ENCODE results near the gene PDE11A. TPM values are rescaled to one million over a fixed set of nuclear protein-coding genes. Genes with fewer than 3 reads are reported as not detected.
A peak's percentile ranks its signal among the peaks of the same experiment; 100 is the strongest.

The PDE11A gene
- total RNA-seq, 4 donors from 2014 or later, result under 0.01 to 0.58 (median under 0.01) TPM; not detected in 1

DNA sequence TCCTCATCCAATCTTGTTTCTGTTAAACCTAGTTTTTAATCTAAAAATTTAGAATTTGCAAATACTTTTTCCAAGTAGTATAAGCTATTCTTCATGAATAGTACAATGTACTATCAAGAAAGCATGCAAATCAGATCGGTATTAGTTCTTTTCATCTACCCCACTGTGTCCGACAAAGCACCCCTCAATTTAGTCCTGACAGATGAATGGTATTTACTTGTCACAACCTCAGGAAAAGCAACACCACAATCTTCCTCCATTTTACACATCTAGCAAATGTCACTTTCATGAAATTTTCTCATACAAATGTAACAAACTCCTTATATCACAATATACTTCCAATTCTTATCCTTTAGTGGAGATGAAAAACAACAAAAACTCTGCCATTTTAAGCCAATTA is 163.8 kb downstream of the PDE11A start:
- 94% methylated on average over 2 of the region's 2 CpGs for WGBS
- no peak for TF ChIP-seq EP300 (IDR thresholded peaks at IDR 0.05)
- TF ChIP-seq POLR2AphosphoS5 (IDR thresholded peaks at IDR 0.05), result no peak
- no peak for TF ChIP-seq POLR2A (IDR thresholded peaks at IDR 0.05; ENCODE audit: low read depth)
- TF ChIP-seq, protein P1, sequence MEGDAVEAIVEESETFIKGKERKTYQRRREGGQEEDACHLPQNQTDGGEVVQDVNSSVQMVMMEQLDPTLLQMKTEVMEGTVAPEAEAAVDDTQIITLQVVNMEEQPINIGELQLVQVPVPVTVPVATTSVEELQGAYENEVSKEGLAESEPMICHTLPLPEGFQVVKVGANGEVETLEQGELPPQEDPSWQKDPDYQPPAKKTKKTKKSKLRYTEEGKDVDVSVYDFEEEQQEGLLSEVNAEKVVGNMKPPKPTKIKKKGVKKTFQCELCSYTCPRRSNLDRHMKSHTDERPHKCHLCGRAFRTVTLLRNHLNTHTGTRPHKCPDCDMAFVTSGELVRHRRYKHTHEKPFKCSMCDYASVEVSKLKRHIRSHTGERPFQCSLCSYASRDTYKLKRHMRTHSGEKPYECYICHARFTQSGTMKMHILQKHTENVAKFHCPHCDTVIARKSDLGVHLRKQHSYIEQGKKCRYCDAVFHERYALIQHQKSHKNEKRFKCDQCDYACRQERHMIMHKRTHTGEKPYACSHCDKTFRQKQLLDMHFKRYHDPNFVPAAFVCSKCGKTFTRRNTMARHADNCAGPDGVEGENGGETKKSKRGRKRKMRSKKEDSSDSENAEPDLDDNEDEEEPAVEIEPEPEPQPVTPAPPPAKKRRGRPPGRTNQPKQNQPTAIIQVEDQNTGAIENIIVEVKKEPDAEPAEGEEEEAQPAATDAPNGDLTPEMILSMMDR (IDR thresholded peaks at IDR 0.05), result no peak
- Histone ChIP-seq H3K36me3 (no peaks in the 10 kb centered on the region), H3K9me3 (no peaks in the 10 kb centered on the region), H3K4me1 (no peaks in the 10 kb centered on the region), H3K4me3 (no peak overlapping the region), H3K27ac (replicated peaks in 1 of 4) (no peak overlapping the region), H3K27me3 (no peaks in the 10 kb centered on the region)
- intact Hi-C loops (cut with DNase I), result no loop called here
- no peak for DNase-seq (ENCODE audit: extremely low spot score)

DNA sequence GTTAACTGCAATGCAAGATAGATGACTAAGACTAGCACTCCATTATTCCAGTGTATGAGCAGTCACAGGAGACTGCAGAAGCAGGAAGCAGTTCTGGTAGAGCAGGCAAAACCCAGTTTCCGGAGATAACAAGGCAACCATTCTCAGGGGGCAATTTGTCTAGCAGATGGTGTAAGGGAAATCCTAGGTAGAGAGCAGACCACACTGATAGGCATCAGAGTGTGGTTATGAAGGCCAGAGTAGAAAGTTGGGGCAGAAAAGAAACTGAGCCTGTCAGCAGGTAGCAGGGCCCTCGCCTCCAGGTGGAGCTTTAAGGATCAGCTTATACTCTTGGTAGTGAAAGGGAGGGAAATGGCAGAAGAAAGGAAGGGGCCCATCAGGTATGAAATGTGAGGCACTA is 164.4 kb downstream of the PDE11A start:
- intact Hi-C loops (cut with DNase I), result no loop called here
- no peak overlapping the region for H3K4me3 ChIP-seq
- H3K4me1 ChIP-seq, result peaks cover 0 to under 1% (median 0%) of the 10 kb centered on the region in 4 donors
- no peaks in the 10 kb centered on the region for H3K27me3 ChIP-seq
- TF ChIP-seq EP300 (IDR thresholded peaks at IDR 0.05) (no peak), POLR2AphosphoS5 (IDR thresholded peaks at IDR 0.05) (no peak), POLR2A (IDR thresholded peaks at IDR 0.05; ENCODE audit: low read depth) (no peak)
- TF ChIP-seq, protein P1 (IDR thresholded peaks at IDR 0.05), result no peak
- no peaks in the 10 kb centered on the region for H3K9me3 ChIP-seq
- H3K27ac ChIP-seq (replicated peaks in 1 of 4), result no peak overlapping the region
- no peak for DNase-seq (ENCODE audit: extremely low spot score)
- H3K36me3 ChIP-seq, result no peaks in the 10 kb centered on the region
- 83% methylated on average over 2 of the region's 2 CpGs for WGBS

DNA sequence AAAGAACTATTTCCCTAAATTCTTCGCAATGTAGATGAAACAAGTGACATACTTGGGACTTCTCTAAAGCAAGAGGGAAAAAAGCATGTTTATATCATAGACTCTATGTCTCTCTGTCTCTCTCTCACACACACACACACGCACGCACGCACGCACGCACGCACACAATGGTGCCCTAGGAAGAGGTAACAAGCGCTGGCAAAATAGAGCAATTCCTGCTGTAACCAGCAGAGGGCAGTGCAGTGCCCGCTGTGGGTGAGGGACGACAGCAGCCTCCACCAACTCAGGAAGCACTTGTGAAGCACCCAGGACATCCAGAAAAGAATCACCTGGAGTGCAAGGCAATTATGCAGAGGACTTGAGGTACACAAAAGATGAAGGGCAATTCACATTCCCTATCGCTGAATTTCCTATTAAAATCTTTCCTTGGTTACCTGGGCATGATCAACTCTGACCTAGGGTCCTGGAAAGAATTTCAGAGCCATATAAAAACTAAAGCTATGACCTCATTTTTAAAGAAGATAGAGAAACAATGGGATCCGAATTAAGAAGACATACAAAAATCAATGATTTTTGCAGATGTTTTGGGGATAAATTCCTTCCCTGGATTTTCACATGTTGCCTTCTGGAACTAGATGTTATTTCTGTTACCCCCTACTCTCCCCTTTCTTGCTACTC is 166.4 kb downstream of the PDE11A start:
- Histone ChIP-seq H3K4me3 (no peak overlapping the region), H3K4me1 (peaks cover 0 to 7% (median 0%) of the 10 kb centered on the region in 4 donors), H3K27ac (replicated peaks in 1 of 4) (no peak overlapping the region), H3K36me3 (no peaks in the 10 kb centered on the region), H3K9me3 (peaks cover 0 to 3% (median 0%) of the 10 kb centered on the region in 4 donors), H3K27me3 (no peaks in the 10 kb centered on the region)
- no peak for TF ChIP-seq EP300 (IDR thresholded peaks at IDR 0.05)
- TF ChIP-seq POLR2AphosphoS5 (IDR thresholded peaks at IDR 0.05), result no peak
- no peak for TF ChIP-seq POLR2A (IDR thresholded peaks at IDR 0.05; ENCODE audit: low read depth)
- TF ChIP-seq, protein P1 (IDR thresholded peaks at IDR 0.05), result peak; percentile 46 to 69 (median 46)
- 51% methylated on average over 9 of the region's 12 CpGs for WGBS
- intact Hi-C loops (cut with DNase I), result no loop called here
- no peak for DNase-seq (ENCODE audit: extremely low spot score)

DNA sequence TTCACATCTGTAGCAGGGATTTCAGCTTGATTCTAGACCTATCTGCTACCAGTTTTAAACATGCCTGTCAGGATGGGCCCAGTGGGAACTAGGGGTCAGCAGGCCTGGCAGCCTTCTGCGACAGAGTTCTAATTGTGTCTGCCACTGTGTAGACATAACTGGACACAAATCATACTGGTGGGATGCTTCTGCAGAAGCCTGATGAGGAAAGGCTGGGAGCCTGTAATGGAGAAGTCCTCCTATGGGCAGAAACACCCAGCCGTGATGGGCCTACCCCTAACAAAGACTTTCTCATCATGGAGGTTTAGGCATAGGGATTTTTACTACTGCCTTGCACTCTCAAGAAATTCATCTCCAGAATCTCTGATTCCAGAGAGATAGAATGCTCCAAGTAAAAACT is 166.9 kb downstream of the PDE11A start:
- Histone ChIP-seq H3K4me1 (peaks cover 0 to 7% (median 0%) of the 10 kb centered on the region in 4 donors), H3K9me3 (peaks cover 0 to 4% (median 0%) of the 10 kb centered on the region in 4 donors), H3K4me3 (no peak overlapping the region), H3K36me3 (no peaks in the 10 kb centered on the region), H3K27me3 (no peaks in the 10 kb centered on the region), H3K27ac (replicated peaks in 1 of 4) (no peak overlapping the region)
- WGBS, result 55% methylated on average over 2 of the region's 2 CpGs
- TF ChIP-seq EP300 (IDR thresholded peaks at IDR 0.05) (no peak), POLR2A (IDR thresholded peaks at IDR 0.05; ENCODE audit: low read depth) (no peak), POLR2AphosphoS5 (IDR thresholded peaks at IDR 0.05) (no peak)
- TF ChIP-seq, protein P1 (IDR thresholded peaks at IDR 0.05), result no peak
- no peak for DNase-seq (ENCODE audit: extremely low spot score)
- intact Hi-C loops (cut with DNase I), result no loop called here
